GM18909 (cell line): ENCODE results near the gene TRAPPC1.
"Not testable (repeated sequence)": the region's sequence is repeated elsewhere in the genome, so short reads cannot be mapped to it uniquely, and the experiment has no call there.

Source experiments
- ATAC-seq: cut with Tn5 transposase; IDR thresholded peaks from one replicate; pipeline ENCODE4 v1.9.1; 2021; ENCODE audit warnings: mild to moderate bottlenecking; ENCODE audit not compliant: unreplicated experiment, poor library complexity

Gene TRAPPC1, protein sequence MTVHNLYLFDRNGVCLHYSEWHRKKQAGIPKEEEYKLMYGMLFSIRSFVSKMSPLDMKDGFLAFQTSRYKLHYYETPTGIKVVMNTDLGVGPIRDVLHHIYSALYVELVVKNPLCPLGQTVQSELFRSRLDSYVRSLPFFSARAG

DNA sequence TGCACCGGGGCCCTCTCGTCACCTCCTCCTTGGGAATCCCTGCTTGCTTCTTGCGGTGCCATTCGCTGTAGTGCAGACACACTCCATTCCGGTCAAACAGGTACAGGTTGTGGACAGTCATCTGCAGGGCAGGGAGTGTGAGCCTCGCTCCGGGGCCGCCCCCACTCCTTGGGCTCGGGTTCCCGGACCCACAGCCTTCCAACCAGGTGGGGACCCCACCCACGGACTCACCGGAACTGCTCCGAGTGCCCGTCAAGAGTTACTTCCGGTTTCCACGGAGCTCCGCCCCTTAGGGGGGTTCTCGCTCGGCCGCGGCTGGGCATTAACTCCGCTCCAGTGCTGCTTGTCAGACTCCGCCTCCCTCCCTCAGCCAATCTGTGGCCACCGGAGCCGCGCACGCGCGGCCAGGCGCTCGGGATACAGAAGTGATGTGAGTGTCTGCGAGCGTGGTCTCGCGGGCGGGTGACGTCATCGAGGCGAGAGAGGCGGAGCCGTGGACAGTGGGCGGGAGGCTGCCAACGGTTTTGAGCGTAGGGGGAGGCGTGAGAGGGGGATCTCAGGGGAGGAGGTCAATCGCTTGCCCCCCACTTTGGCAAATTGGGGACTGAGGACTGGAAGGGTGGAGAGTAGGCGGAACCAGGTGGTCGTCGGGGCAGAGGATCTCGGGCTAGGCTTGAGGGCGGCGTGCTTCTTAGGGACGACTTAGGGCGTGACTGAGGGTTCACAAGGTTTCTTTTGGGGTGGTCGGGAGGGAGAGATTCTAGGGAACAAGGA, at the start of gene TRAPPC1, which contains the start of gene CNTROB:
TRAPPC1 (minus strand) TSS at position 238 of the 774 bp plus-strand sequence; CDS start at position 121, 117 bp downstream.
CNTROB (plus strand) TSS at position 498 of the 774 bp plus-strand sequence. CDS start 874 bp downstream, outside the sequence.
- peak; percentile 92 for ATAC-seq

DNA sequence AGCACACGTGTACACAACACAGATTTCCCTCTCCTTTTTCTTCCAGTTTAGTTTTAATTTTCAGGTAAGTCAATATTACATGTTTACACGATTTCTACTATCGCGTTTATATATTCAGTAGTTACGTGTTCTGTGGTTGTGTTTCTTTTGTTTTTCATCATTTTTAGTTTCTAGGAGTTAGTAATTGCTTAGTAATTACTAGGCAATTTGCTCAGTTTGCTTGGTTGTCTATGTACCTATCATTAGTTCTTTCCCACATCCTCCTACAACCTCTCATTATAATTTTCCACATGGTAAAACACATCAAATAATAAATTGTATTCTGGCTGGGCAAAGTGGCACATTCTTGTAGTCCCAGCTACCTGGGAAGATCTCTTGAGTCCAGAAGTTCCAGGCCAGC, 46.1 kb upstream of the TRAPPC1 start:
- ATAC-seq: no peak

GRCh38 chr17:7977039-7977438, 45.3 kb upstream of the TRAPPC1 start:
- no peak for ATAC-seq

DNA sequence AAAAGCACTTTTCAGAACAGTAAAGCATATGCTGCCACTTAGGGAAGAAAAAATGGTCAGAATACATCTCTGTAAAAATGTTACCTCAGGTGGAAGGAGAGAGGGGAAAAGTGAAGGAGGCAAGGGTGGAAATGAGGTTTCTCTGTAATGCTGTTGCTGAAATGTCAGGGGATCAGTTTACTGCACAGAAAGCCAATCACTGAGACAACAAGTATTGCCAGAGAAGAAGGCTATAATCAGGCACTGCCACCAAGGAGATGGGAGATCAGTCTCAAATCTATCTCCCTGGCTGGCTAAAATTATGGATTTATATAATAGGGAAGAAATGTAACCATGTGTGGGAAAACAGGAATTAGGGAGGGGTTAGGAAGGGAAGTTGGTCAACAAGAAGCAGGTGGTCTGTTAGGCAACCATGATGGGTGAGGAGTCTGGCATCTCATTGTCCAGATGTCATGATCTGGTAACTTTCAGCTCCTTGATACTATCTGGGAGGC, 42.9 kb upstream of the TRAPPC1 start:
- no peak for ATAC-seq

DNA sequence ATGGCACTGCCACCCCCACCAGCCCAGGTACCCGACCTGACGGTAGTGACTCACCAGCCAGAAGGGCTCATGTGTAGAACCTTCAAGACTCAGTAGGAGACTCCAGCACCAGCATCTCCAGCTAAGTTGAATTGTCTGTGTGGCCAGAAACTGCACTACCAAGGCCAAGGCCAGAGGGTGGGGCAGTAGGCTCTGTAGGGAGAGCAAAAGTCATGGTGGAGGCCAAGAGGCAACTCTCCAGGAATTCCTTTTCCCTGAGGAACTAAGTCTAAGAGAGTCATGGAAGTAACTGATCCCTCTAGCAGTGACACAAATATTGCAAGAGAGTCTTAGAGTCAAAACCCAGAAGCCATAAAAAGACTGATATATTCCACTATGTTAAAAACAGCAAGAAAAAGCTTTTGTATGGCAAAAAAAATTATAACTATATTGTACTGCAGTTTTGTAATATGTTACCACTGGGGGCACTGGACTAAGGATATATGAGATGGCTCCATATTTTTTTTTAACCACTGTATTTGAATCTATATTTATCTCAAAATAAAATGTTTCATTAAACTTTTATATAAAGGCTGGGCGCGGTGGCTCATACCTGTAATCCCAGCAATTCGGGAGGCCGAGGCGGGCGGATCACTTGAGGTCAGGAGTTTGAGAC, 40.5 kb upstream of the TRAPPC1 start:
- no peak for ATAC-seq

GRCh38 chr17:7971651-7972050, 39.9 kb upstream of the TRAPPC1 start:
- ATAC-seq: no peak

GRCh38 chr17:7969433-7969832, 37.7 kb upstream of the TRAPPC1 start:
- ATAC-seq: no peak

DNA sequence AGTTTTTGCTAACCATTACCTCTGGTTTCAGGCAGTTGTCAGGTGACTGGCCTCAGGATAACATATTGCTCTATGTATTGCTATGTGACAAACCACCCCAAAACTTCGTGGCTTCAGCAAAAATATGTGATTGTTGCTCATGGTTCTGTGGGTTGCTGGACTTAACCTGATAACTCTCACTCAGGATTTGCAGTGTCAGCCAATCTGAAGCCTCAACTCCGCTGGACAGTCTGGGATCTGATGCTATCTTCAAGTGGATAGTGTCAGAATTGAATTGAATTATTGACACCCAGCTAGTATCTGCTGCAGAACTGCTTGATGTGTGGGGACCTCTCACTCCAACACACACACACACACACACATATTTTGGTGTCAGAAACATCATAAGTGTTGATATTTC, 36.0 kb upstream of the TRAPPC1 start:
- no peak for ATAC-seq

DNA sequence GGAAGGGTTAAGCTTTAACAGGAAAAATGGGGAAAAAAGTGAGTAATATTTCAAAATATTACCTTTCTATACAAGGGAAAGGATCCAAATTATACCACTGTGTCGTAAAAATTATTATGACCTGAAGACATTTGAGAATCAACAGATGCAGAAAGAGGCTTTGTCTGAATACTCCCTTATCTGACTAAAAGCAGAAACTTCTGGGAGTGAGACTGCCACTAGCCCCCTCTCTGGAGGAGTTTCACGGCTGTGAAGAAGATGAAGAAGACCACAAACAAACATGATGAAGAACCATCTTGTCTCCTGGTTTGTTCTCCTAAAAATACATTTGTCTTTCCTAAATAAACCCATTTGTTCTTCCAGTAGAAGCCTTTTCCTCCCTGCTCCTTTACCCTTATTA, 29.7 kb upstream of the TRAPPC1 start:
- ATAC-seq: no peak

DNA sequence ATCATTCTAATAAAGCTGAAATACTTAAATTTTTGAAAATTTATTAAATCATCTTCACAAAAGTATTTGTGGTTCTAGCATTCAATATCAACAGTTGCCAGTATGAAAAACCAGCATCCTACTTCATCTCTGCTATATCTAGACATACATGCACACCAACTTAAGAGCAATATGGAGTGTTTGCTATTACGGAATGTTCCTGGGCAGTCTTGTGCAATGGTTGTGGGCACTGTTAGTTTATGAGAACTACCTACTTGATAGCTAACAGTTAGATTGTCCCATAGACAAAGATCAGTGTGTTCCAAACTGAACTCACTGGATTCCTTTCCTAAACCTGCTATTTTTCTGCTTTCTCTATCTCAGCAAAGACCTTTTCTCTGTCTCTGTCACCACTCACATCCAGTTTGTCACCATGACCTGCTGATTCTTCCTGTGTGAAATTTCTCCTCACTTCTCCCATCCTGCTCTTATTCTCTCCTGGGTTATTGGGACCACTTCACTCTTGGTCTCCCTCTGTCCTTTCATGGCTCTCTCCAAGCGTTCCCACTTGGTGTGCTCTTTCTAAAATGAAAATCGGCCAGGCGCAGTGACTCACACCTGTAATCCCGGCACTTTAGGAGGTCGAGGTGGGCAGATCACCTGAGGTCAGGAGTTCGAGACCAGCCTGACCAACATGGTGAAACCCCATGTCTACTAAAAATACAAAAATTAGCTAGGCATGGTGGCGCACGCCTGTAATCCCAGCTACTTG, 27.9 kb upstream of the TRAPPC1 start:
- no peak for ATAC-seq

DNA sequence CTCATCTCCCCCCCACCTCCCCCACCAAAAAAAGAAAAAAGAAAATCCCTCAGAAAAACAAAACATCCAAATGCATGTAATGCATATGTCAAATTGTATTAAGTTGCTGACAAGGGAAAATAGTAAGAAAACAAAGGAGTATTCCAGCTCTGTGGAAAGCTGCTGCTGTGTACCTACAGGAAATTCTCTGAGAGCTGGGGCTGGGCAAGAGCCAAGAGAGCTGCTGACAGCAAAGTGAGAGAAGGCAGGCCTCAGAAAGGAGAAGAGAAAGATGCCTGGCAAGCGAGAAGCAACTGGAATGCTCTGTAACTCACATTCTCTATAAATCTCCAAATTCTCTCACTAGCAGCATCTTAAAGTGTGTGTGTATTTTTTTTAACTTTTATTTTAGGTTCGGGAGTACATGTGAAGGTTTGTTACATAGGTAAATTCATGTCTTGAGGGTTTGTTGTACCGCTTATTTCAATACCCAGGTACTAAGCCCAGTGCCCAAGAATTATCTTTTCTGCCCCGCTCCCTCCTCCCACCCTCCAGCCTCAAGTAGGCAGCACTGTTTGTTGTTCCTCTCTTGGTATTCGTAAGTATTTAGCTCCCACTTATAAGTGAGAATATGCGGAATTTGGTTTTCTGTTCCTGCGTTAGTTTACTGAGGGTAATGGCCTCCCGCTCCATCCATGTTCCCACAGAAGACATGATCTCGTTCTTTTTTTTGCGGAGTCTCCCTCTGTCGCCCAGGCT, 24.7 kb upstream of the TRAPPC1 start:
- no peak for ATAC-seq

DNA sequence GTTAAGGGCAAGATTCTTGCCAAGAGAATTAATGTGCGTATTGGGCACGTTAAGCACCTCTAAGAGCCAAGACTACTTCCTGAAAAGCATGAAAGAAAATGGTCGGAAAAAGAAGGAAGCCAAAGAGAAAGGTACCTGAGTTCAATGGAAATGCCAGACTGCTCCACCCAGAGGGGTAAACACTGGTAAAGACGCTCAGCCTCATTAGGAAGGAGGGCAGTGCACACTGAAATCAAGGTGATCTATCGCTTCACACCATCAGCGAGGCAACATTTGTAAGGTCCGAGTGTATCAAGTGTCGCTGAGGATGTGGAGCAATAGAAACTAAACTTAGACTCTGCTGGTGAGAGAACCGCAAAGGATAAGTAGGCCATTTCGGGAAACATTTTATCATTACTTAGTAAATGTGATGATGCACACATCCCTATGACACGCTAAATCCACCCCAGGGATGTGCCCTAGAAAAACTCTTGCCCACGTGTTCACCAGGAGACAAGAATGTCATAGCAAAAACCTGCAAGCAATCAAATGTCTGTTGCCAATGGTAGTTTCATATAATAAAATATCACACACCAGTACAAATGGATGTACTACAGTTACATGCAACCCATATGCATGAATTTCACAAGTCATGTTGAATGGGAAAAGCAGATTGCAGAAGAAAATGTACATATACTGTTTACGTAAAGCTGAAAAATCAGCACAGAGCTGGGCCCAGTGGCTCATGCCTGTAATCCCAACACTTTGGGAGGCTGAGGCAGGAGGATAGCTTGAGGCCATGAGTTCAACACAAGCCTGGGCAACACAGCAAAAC, 23.9 kb upstream of the TRAPPC1 start:
- ATAC-seq: no peak

DNA sequence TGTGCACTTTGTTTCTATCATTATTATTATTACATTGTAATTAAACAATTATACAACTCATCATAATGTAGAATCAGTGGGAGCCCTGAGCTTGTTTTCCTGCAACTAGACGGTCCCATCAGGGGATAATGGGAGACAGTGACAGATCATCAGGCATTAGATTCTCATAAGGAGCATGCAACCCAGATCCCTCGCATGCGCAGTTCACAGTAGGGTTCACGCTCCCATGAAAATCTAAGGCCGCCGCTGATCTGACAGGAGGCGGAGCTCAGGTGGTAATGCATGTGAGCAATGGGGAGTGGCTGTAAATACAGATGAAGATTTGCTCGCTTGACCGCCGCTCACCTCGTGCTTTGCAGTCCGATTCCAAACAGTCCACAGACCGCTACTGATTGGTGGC, 21.5 kb upstream of the TRAPPC1 start:
- ATAC-seq: not testable (repeated sequence)

- ATAC-seq: no peak
These were observed 19.5 kb upstream of the TRAPPC1 start for GRCh38 chr17:7951143-7951792.

- no peak for ATAC-seq
These were observed 18.8 kb upstream of the TRAPPC1 start for GRCh38 chr17:7950578-7950977.

DNA sequence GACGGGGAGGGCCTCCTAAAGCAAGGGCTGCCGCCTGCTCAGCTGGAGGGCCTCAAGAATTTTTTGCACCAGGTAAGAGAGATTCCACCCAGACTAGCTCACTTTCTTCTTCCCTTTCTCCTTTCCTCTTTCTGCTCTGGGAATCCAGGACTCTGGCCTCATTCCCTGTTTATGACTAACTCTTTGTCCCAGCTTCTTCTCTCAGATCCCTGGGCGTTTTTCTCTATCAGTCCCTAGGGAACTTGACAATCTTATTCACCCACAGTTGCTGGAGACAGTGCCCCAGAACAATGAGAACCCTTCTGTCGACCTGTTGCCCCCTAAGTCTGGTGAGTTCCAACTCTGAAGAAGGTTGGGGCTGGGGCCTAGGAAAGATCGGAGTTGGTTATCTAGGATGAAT, 15.9 kb upstream of the TRAPPC1 start:
- ATAC-seq: no peak

GRCh38 chr17:7946441-7946840, 14.7 kb upstream of the TRAPPC1 start:
- no peak for ATAC-seq

DNA sequence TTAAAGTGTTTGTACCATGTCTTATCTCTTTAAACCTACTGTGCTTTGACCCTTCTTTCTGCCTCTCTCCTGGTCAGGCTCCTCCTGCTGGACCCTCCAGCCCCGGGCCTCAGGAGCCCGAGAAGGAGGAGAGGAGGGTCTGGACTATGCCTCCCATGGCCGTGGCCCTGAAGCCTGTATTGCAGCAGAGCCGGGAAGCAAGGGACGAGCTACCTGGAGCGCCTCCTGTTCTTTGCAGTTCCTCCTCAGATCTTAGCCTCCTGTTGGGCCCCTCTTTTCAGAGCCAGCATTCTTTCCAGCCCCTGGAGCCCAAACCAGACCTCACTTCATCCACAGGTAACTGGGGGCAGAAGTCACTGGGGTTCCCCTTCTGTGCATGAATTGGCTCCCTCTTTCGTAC, 13.9 kb upstream of the TRAPPC1 start:
- ATAC-seq: no peak

DNA sequence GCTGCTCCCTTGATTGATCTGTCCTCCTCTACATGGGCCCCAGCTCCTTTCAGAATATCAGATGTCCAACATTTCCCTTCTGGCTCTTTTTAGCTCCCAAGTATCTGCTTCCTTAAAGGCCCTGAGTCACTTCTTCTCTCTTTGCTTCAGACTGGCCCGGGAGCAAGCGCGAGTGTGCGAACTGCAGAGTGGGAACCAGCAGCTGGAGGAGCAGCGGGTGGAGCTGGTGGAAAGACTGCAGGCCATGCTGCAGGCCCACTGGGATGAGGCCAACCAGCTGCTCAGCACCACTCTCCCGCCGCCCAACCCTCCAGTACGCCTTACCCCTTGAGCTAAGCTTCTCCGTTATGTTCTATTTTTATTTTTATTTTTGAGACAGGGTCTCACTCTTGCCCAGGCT, 12.6 kb upstream of the TRAPPC1 start:
- ATAC-seq: no peak
